Testis (tissue), 3 donors: Measurements from ENCODE around the gene NUP62. TPM values are rescaled to one million over a fixed set of nuclear protein-coding genes. Genes with fewer than 3 reads are reported as not detected.

Experiments used
- DNase-seq: peaks from one replicate; pipeline ENCODE4 v3.0.0-alpha.2; 2019
- H3K27ac ChIP-seq, 2 donors: fragments of 200-600 bp; sonication (generic); one replicate each; pipeline ENCODE4 v1.5.1; 2019
- H3K27me3 ChIP-seq: fragments of 200-600 bp; sonication (generic); one replicate; pipeline ENCODE4 v1.5.1; 2019
- H3K36me3 ChIP-seq: fragments of 200-600 bp; sonication (generic); one replicate; pipeline ENCODE4 v1.5.1; 2017; ENCODE audit warnings: low read depth; ENCODE audit errors: missing control alignments
- H3K4me1 ChIP-seq: fragments of 200-600 bp; sonication (generic); one replicate; pipeline ENCODE4 v1.5.1; 2019
- H3K4me3 ChIP-seq, 2 donors: fragments of 200-600 bp; sonication (generic); one replicate each; pipeline ENCODE4 v1.5.1; 2017 to 2019
- H3K9me3 ChIP-seq: fragments of 200-600 bp; sonication (generic); one replicate; pipeline ENCODE4 v1.5.1; 2017
- POLR2A ChIP-seq: fragments of 450-650 bp; IDR thresholded peaks from one replicate; pipeline ENCODE4 v1.6.1; 2017; ENCODE audit warnings: antibody characterized with exemption, mild to moderate bottlenecking, moderate library complexity
- WGBS, 2 donors: methylation state at CpG; one replicate each; pipeline ENCODE4 v1.1.5; 2018; 5-methylcytosine and 5-hydroxymethylcytosine counted together
- intact Hi-C: fragments of 100-400 bp; cut with DNase I; formaldehyde crosslinking; loops from one replicate; pipeline ENCODE4 v1.15.1; 2023; ENCODE audit warnings: low total_unique reads
- polyA plus RNA-seq: library from polyadenylated mRNA; stranded (reverse); fragments of 350-450 nt; fragmentation: Illumina TruSeq; extraction: RNeasy Lipid Tissue Mini Kit (QIAGEN cat#74804); gene quantifications from one replicate; pipeline ENCODE4 v1.2.3, GENCODE V29; 2014; ENCODE audit warnings: low read depth, low replicate concordance; ENCODE audit not compliant: insufficient read depth
- total RNA-seq, 2 donors: library from RNA; depleted of rRNA; stranded (reverse); fragments of >200 nt; gene quantifications; one replicate each; pipeline ENCODE4 v1.2.3, GENCODE V29; 2016
- TF ChIP-seq, protein P1 (sequence below), 3 experiments: fragments of 450-650 bp in 2 of 3; fragments of 200-600 bp in 1 of 3; sonication (generic) in 1 of 3; IDR thresholded peaks; one replicate each; pipeline ENCODE4 v1.5.1; 2016 to 2019; ENCODE audit warnings: antibody characterized with exemption in 3 of 3, mild to moderate bottlenecking in 2 of 3, moderate library complexity in 1 of 3

Gene NUP62
- total and polyA plus RNA-seq, 3 donors from 2014 or later, result 78.4 to 135 (median 112) TPM

DNA sequence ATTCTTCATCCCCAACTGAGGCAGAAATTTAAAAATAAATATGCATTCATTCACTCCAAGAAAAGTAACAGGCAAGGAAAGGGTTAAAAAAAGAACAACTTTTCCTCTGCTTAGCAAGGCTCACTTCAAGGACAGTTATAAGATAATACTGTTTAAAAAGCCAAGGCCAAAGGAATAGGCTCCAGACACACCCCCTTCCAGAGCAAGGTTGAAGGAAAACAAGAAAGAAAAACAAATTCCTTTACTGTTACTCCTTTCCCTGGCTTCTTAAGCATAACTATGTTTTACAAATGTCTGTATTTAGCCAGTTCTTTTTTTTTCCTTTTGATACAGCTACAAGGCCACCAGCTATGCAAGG, 23.2 kb upstream of the NUP62 start:
- Histone ChIP-seq H3K36me3 (no peaks in the 10 kb centered on the region), H3K4me3 (no peak overlapping the region), H3K27ac (no peak overlapping the region), H3K9me3 (no peaks in the 10 kb centered on the region), H3K4me1 (peaks cover 35% of the 10 kb centered on the region), H3K27me3 (no peaks in the 10 kb centered on the region)
- intact Hi-C loops, result no loop called here
- TF ChIP-seq POLR2A, result no peak
- TF ChIP-seq, protein P1, sequence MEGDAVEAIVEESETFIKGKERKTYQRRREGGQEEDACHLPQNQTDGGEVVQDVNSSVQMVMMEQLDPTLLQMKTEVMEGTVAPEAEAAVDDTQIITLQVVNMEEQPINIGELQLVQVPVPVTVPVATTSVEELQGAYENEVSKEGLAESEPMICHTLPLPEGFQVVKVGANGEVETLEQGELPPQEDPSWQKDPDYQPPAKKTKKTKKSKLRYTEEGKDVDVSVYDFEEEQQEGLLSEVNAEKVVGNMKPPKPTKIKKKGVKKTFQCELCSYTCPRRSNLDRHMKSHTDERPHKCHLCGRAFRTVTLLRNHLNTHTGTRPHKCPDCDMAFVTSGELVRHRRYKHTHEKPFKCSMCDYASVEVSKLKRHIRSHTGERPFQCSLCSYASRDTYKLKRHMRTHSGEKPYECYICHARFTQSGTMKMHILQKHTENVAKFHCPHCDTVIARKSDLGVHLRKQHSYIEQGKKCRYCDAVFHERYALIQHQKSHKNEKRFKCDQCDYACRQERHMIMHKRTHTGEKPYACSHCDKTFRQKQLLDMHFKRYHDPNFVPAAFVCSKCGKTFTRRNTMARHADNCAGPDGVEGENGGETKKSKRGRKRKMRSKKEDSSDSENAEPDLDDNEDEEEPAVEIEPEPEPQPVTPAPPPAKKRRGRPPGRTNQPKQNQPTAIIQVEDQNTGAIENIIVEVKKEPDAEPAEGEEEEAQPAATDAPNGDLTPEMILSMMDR (IDR thresholded peaks at IDR 0.05), result no peak
- DNase-seq, result no peak

DNA sequence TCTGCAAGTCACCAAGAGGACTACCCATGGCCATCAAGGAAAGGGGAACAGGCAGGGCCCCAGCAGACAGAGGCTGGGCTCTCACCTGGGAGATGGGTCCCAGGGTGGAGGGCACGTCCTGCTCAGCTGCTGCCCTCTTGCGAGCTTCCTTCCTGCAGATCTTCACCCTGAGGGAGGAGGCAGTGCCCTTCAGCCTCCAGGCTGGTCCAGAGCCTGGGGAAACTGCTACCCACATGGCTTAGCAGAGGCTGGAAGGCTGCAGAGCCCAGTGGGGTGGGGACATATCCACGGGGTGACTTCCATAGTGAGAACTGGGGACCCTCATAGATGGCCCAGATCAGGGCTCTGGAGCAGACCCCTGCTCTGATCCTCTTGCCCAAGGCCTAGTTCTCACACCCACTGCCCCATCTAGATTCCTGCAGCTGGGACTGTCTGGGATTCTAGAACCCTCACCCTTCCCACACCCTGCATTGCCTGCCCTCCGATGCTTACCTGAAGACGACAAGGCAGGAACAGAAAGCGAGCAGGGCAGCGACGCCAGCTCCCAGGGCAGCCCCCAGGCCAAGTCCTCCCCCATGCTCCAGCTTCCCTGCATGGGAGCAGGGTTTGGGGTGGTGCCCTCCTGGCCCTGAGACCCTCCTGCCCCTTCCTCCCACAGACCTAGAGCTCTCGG, 22.6 kb upstream of the NUP62 start:
- no peak overlapping the region for H3K27ac ChIP-seq
- no peaks in the 10 kb centered on the region for H3K36me3 ChIP-seq
- no peaks in the 10 kb centered on the region for H3K27me3 ChIP-seq
- H3K9me3 ChIP-seq, result no peaks in the 10 kb centered on the region
- H3K4me3 ChIP-seq, result no peak overlapping the region
- TF ChIP-seq POLR2A, result no peak
- TF ChIP-seq, protein P1 (IDR thresholded peaks at IDR 0.05), result no peak
- WGBS, 2 donors, result 53 to 56% methylated on average over 8 to 9 of the region's 9 CpGs
- H3K4me1 ChIP-seq, result peaks cover 35% of the 10 kb centered on the region
- DNase-seq, result no peak
- intact Hi-C loops, result no loop called here

DNA sequence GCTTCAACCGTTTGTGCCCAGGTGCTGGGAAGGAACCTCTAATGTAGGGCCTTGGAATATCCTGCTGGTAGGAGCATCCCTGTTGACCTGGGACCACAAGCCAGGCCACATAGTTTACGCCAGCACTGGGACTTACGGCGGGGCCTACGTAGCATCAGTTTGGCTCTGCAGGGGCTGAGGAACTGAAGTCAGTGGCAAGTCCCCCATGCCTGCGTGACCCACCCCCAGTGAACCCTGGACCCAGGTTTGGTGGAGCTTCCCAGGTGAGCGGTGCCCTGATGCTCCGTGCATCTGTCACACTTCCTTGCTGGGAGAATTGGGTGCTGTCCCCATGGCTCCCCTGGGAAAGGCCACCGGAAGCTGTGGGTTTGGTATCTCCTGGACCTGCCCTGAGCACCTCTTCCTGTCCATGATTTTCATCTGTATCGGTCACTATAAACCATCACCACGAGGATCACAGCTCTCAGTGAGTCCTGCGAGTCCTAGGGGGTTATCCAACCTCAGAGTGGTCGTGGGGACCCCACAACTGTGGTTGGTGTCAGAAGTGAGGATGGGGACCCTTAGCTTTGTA, 21.7 kb upstream of the NUP62 start:
- Histone ChIP-seq H3K27me3 (no peaks in the 10 kb centered on the region), H3K27ac (no peak overlapping the region)

DNA sequence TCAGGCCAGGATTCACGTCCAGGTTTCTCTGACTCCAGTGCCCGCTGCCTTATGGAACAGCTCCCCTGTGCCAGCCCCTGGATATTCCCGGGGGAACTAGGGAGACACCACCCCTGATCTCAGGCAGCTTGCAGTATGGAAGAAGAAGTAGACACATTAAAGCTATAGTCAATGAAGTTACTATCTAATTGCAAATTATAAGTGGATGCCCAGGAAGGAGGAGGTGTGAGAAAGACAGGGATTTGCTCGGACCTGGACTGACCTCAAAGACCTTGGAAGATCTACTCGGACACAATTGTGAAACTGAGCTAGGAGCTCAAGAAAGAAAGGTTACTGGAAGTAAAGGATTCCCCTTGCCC, 21.3 kb upstream of the NUP62 start:
- peaks cover 34% of the 10 kb centered on the region for H3K4me1 ChIP-seq
- DNase-seq, result no peak
- TF ChIP-seq, protein P1 (IDR thresholded peaks at IDR 0.05), result no peak
- no peak for TF ChIP-seq POLR2A
- no peaks in the 10 kb centered on the region for H3K27me3 ChIP-seq
- H3K36me3 ChIP-seq, result no peaks in the 10 kb centered on the region
- no peak overlapping the region for H3K4me3 ChIP-seq
- no peaks in the 10 kb centered on the region for H3K9me3 ChIP-seq
- no peak overlapping the region for H3K27ac ChIP-seq
- intact Hi-C loops, result no loop called here
- WGBS, 2 donors, result 68 to 73% methylated on average over 5 of the region's 5 CpGs

More for the DNA sequence above, 21.7 kb upstream of the NUP62 start:
- no peak overlapping the region for H3K4me3 ChIP-seq
- H3K4me1 ChIP-seq, result peaks cover 35% of the 10 kb centered on the region
- no peak for DNase-seq
- no peaks in the 10 kb centered on the region for H3K36me3 ChIP-seq
- WGBS, 2 donors, result 76 to 82% methylated on average over 9 to 13 of the region's 13 CpGs
- TF ChIP-seq, protein P1 (IDR thresholded peaks at IDR 0.05), result no peak
- no peak for TF ChIP-seq POLR2A
- no peaks in the 10 kb centered on the region for H3K9me3 ChIP-seq
- intact Hi-C loops, result no loop called here
